Measurements from ENCODE around the gene YIPF3. TPM values are rescaled to one million over a fixed set of nuclear protein-coding genes. Genes with fewer than 3 reads are reported as not detected.

The YIPF3 gene
- total RNA-seq, 1 donor from 2014 or later = 59.1 TPM

DNA sequence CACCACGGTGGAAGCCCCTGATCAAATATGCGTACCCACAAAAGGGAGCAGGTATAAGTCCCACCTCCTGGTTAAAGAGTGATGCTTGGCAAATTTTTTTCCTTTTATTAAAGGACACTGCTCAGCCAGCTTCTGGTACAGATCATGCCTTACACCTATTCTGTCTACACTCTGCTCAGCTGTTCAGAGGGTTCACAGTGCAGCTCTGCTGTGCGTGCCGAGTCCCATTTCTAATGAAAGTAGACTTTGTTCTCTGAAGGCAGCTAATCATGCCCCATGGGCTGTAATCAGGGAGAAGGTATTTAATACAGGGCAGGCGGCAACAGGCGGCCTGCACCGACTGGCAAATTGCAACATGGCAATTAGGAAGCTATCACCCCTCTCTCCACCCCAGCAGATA lies 22.9 kb downstream of the YIPF3 start:
- ATAC-seq (ENCODE audit: low read depth) = no peak
- intact Hi-C loops (cut with micrococcal nuclease) = no loop called here
- no peak for TF ChIP-seq CTCF (IDR thresholded peaks at IDR 0.05)
- ChIA-PET POLR2A (no interaction called here), CTCF (interaction anchor here (1.0 to 1.3 kb wide), 2 partner anchors 12 to 14 kb away, joined by 3 to 5 read pairs; no protein-coding TSS in a partner anchor)
- Mint-ChIP-seq H3K36me3 (ENCODE audit: low read depth) (peaks cover 37% of the 10 kb centered on the region), H3K27me3 (no peaks in the 10 kb centered on the region), H3K4me3 (no peak overlapping the region), H3K4me1 (peaks cover 7% of the 10 kb centered on the region), H3K9me3 (no peaks in the 10 kb centered on the region), H3K27ac (no peak overlapping the region)
- no peak for DNase-seq

DNA sequence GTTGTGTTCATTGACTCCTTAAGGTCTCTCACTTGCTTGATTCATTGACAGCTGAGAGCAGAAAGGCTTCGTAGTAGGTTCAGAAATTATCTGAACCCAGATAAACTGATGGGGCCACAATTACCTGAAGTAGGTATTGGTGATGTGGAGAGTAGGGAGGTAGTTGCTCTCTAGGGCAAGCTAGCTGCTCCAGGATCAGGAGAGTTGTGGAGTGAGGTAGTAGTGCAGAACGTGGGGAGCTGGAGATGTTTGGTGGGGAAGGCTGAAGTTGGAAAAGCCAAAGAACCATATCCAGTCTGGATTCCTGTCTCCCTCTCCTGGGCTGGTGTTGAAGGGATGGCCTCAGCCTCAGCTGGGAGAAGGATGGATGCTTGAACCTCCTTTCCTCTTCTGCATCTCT lies 23.5 kb downstream of the YIPF3 start:
- H3K36me3 Mint-ChIP-seq (ENCODE audit: low read depth) = peaks cover 34% of the 10 kb centered on the region
- no peak overlapping the region for H3K4me3 Mint-ChIP-seq
- H3K27ac Mint-ChIP-seq = no peak overlapping the region
- no peaks in the 10 kb centered on the region for H3K27me3 Mint-ChIP-seq
- ATAC-seq (ENCODE audit: low read depth) (no peak), DNase-seq (no peak)
- ChIA-PET POLR2A (no interaction called here), CTCF (interaction anchor here (1.3 kb wide), 1 partner anchor 13 kb away, joined by 5 read pairs; no protein-coding TSS in a partner anchor)
- H3K9me3 Mint-ChIP-seq = no peaks in the 10 kb centered on the region
- peaks cover 7% of the 10 kb centered on the region for H3K4me1 Mint-ChIP-seq
- TF ChIP-seq CTCF (IDR thresholded peaks at IDR 0.05) = no peak
- intact Hi-C loops (cut with micrococcal nuclease) = no loop called here

DNA sequence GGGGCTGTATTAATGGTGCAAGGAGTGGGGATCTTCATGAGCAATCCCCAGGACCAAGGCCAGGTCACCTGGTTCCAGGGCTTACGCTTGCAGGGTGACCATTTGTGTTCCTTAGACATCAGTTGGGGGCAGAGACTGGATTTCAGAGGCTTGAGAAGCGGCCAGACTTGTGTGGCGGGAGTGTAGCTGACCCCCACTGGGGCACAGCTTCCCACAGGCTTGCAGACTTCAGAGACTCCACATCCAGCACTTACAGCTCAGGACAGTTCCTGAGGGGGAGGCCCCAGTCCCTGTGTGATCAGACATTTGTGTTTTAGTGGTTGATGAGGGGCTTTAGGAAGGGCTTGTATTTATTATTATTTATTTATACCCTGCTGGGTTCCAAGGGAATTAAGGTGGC lies 24.1 kb downstream of the YIPF3 start:
- no peak overlapping the region for H3K4me3 Mint-ChIP-seq
- peaks cover 31% of the 10 kb centered on the region for H3K36me3 Mint-ChIP-seq (ENCODE audit: low read depth)
- CTCF ChIA-PET = no interaction called here
- no peak overlapping the region for H3K27ac Mint-ChIP-seq
- POLR2A ChIA-PET = no interaction called here
- no peaks in the 10 kb centered on the region for H3K9me3 Mint-ChIP-seq
- peaks cover 7% of the 10 kb centered on the region for H3K4me1 Mint-ChIP-seq
- no peak for DNase-seq
- TF ChIP-seq CTCF (IDR thresholded peaks at IDR 0.05) = no peak
- ATAC-seq (ENCODE audit: low read depth) = no peak
- intact Hi-C loops (cut with micrococcal nuclease) = no loop called here
- no peaks in the 10 kb centered on the region for H3K27me3 Mint-ChIP-seq

DNA sequence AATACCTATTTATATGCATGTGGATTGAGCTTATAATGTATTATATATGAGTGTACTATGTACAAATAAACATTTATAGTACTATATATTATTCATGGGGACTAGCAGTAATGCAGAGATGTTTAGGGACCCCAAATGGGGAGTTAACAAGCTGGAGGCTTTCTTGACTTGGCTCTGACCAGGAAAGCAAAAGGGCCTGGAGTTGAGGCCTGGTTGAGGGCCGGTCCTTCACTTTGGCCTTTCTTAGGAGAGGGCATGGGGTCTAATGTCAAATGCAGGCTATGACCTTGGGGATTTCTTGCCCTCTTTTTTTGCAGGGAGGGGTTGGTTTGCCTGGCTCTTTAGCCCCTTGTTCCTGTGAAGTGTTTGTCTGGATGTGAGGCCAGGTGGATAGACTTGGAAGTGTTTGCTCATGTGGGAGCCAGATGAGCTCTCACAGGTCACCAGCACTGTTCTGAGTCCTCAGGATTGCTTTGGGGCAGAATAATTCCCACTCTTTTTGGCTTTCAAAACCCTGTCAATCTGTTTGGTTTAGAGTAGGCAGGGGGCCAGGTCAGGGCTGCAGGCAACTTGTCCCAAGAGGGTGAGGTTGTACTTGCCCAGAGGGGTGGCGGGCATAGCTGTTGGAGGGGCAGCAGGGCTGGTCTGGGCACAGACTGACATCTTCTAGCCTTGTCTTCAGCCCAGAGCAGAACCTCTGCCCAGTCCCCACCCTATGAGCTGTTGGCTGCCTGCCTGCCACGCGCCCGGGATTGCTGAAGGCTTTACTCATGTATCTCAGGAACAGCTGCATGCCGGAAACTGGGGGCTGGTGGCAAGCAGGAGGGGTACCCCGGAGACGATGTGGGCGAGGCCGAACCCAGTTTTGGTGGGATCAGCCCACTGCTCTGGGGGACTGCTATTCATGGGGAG lies 24.7 kb downstream of the YIPF3 start:
- H3K27ac Mint-ChIP-seq = no peak overlapping the region
- peaks cover 32% of the 10 kb centered on the region for H3K36me3 Mint-ChIP-seq (ENCODE audit: low read depth)
- intact Hi-C loops (cut with micrococcal nuclease) = no loop called here
- no peak for DNase-seq
- TF ChIP-seq CTCF (IDR thresholded peaks at IDR 0.05) = no peak
- POLR2A ChIA-PET = no interaction called here
- H3K27me3 Mint-ChIP-seq = no peaks in the 10 kb centered on the region
- peaks cover 7% of the 10 kb centered on the region for H3K4me1 Mint-ChIP-seq
- CTCF ChIA-PET = interaction anchor here (1.3 kb wide), 1 partner anchor 14 kb away, joined by 4 read pairs; no protein-coding TSS in a partner anchor
- no peaks in the 10 kb centered on the region for H3K9me3 Mint-ChIP-seq
- H3K4me3 Mint-ChIP-seq = no peak overlapping the region
- no peak for ATAC-seq (ENCODE audit: low read depth)

GRCh38 chr6:43490523-43490939 lies 26.2 kb downstream of the YIPF3 start:
- Mint-ChIP-seq H3K27ac (no peak overlapping the region), H3K27me3 (no peaks in the 10 kb centered on the region)
- intact Hi-C loops (cut with micrococcal nuclease) = no loop called here

More at GRCh38 chr6:43490523-43490939, 26.2 kb downstream of the YIPF3 start:
- POLR2A ChIA-PET = interaction anchor here (1.9 kb wide), 1 partner anchor 13 kb away, joined by 5 read pairs; the partner anchor contains the start of gene TJAP1
- CTCF ChIA-PET = no interaction called here
- no peak for TF ChIP-seq CTCF (IDR thresholded peaks at IDR 0.05)
- DNase-seq = no peak
- Mint-ChIP-seq H3K9me3 (no peaks in the 10 kb centered on the region), H3K4me1 (peaks cover 7% of the 10 kb centered on the region), H3K4me3 (no peak overlapping the region), H3K36me3 (ENCODE audit: low read depth) (peaks cover 40% of the 10 kb centered on the region)
- no peak for ATAC-seq (ENCODE audit: low read depth)
